Type B pancreatic cell (in vitro differentiated cells): Measurements from ENCODE around the gene TAS1R2. TPM values are rescaled to one million over a fixed set of nuclear protein-coding genes. Genes with fewer than 3 reads are reported as not detected.

Experiments
- DNase-seq: peaks from one replicate; pipeline ENCODE4 v3.0.0; 2021; ENCODE audit warnings: mixed read lengths; ENCODE audit not compliant: unreplicated experiment; ENCODE audit errors: extremely low spot score
- H3K27ac Mint-ChIP-seq: 2 replicates; pipeline ENCODE4 v1.8.0; 2021; ENCODE audit warnings: mild to moderate bottlenecking, mixed read lengths
- H3K27me3 Mint-ChIP-seq: 2 replicates; pipeline ENCODE4 v1.8.0; 2021; ENCODE audit warnings: mixed read lengths
- H3K36me3 Mint-ChIP-seq: 2 replicates; pipeline ENCODE4 v1.8.0; 2021; ENCODE audit warnings: mixed read lengths
- H3K4me1 Mint-ChIP-seq: one replicate; pipeline ENCODE4 v1.8.0; 2021; ENCODE audit warnings: mixed read lengths; ENCODE audit not compliant: unreplicated experiment
- H3K4me3 Mint-ChIP-seq: 2 replicates; pipeline ENCODE4 v1.8.0; 2021; ENCODE audit warnings: mild to moderate bottlenecking, mixed read lengths
- H3K9me3 Mint-ChIP-seq: 2 replicates; pipeline ENCODE4 v1.8.0; 2021; ENCODE audit warnings: mixed read lengths
- CTCF ChIP-seq: fragments of 200-600 bp; sonication (generic); conservative IDR thresholded peaks from 2 replicates; pipeline ENCODE4 v1.5.0; 2021; ENCODE audit warnings: antibody characterized with exemption, mild to moderate bottlenecking
- total RNA-seq: library from RNA; stranded (reverse); gene quantifications from 2 replicates; pipeline ENCODE4 v1.2.1, GENCODE V29; 2021; ENCODE audit warnings: low replicate concordance

The TAS1R2 gene
- total RNA-seq, 1 donor from 2014 or later = not detected

- Mint-ChIP-seq H3K9me3 (no peaks in the 10 kb centered on the region), H3K36me3 (no peaks in the 10 kb centered on the region), H3K4me1 (no peaks in the 10 kb centered on the region), H3K4me3 (no peak overlapping the region), H3K27ac (no peak overlapping the region), H3K27me3 (no peaks in the 10 kb centered on the region)
- no peak for TF ChIP-seq CTCF
- no peak for DNase-seq
Observed at GRCh38 chr1:18882486-18882885, 23.0 kb upstream of the TAS1R2 start.

- no peak for DNase-seq
- no peak overlapping the region for H3K27ac Mint-ChIP-seq
- H3K27me3 Mint-ChIP-seq = no peaks in the 10 kb centered on the region
- no peaks in the 10 kb centered on the region for H3K9me3 Mint-ChIP-seq
- H3K4me3 Mint-ChIP-seq = no peak overlapping the region
- H3K4me1 Mint-ChIP-seq = no peaks in the 10 kb centered on the region
- no peaks in the 10 kb centered on the region for H3K36me3 Mint-ChIP-seq
- no peak for TF ChIP-seq CTCF
Observed at GRCh38 chr1:18881642-18882431, 22.4 kb upstream of the TAS1R2 start.

GRCh38 chr1:18881164-18881563 is 21.7 kb upstream of the TAS1R2 start:
- no peak for TF ChIP-seq CTCF
- H3K36me3 Mint-ChIP-seq = no peaks in the 10 kb centered on the region
- no peaks in the 10 kb centered on the region for H3K27me3 Mint-ChIP-seq
- no peaks in the 10 kb centered on the region for H3K4me1 Mint-ChIP-seq
- no peak overlapping the region for H3K27ac Mint-ChIP-seq
- DNase-seq = no peak
- no peaks in the 10 kb centered on the region for H3K9me3 Mint-ChIP-seq
- H3K4me3 Mint-ChIP-seq = no peak overlapping the region

GRCh38 chr1:18880585-18880984 is 21.1 kb upstream of the TAS1R2 start:
- Mint-ChIP-seq H3K4me3 (no peak overlapping the region), H3K9me3 (no peaks in the 10 kb centered on the region), H3K27ac (no peak overlapping the region), H3K4me1 (no peaks in the 10 kb centered on the region), H3K27me3 (no peaks in the 10 kb centered on the region), H3K36me3 (no peaks in the 10 kb centered on the region)
- no peak for TF ChIP-seq CTCF
- DNase-seq = no peak

- no peak overlapping the region for H3K4me3 Mint-ChIP-seq
- no peak for TF ChIP-seq CTCF
- H3K27me3 Mint-ChIP-seq = no peaks in the 10 kb centered on the region
- DNase-seq = no peak
- H3K9me3 Mint-ChIP-seq = no peaks in the 10 kb centered on the region
- H3K36me3 Mint-ChIP-seq = no peaks in the 10 kb centered on the region
- H3K4me1 Mint-ChIP-seq = no peaks in the 10 kb centered on the region
- H3K27ac Mint-ChIP-seq = no peak overlapping the region
Observed at GRCh38 chr1:18879791-18880309, 20.4 kb upstream of the TAS1R2 start.
